ENCODE measurements around the gene PMEPA1. TPM values are rescaled to one million over a fixed set of nuclear protein-coding genes. Genes with fewer than 3 reads are reported as not detected.

Gene PMEPA1
- total and polyA plus RNA-seq, 4 donors: 0.61 to 1.5 (median 1.1) TPM

DNA sequence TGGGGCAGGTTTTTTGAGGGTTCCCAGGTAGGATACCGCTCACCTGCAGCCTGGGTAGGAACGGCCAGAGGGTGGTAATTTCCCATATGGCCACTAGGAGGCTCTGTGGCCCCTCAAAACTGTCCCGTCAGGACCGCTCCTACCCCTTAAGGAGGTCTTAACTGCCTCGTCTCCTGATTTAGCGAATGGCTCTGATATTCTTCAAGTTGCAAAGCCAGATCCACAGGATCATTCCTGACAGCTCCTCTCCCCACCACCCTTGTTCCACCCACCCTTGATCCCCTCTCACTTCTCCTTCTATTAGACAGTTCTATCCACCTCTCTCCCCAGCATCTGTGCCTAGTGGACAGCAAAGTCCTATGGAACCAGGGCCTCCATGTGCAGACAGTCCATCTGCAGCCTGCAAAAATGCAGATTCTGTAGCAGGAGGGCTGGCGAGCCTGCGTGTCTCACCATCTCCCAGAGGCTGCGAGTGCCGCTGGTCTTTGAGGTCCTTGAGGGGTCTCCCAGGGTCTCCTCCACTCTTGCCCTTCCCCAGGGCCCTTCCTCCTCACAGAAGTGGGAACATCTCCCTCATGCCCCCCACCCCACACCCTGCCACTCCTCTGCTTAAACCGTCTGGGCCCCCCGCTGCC, 55.3 kb downstream of the PMEPA1 start (continued):
- TF ChIP-seq REST (IDR thresholded peaks at IDR 0.05) (no peak), RXRA (IDR thresholded peaks at IDR 0.05) (no peak), TAF1 (conservative IDR thresholded peaks at IDR 0.05) (no peak)
- TF ChIP-seq, protein P1, sequence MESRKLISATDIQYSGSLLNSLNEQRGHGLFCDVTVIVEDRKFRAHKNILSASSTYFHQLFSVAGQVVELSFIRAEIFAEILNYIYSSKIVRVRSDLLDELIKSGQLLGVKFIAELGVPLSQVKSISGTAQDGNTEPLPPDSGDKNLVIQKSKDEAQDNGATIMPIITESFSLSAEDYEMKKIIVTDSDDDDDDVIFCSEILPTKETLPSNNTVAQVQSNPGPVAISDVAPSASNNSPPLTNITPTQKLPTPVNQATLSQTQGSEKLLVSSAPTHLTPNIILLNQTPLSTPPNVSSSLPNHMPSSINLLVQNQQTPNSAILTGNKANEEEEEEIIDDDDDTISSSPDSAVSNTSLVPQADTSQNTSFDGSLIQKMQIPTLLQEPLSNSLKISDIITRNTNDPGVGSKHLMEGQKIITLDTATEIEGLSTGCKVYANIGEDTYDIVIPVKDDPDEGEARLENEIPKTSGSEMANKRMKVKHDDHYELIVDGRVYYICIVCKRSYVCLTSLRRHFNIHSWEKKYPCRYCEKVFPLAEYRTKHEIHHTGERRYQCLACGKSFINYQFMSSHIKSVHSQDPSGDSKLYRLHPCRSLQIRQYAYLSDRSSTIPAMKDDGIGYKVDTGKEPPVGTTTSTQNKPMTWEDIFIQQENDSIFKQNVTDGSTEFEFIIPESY (IDR thresholded peaks at IDR 0.05): no peak

DNA sequence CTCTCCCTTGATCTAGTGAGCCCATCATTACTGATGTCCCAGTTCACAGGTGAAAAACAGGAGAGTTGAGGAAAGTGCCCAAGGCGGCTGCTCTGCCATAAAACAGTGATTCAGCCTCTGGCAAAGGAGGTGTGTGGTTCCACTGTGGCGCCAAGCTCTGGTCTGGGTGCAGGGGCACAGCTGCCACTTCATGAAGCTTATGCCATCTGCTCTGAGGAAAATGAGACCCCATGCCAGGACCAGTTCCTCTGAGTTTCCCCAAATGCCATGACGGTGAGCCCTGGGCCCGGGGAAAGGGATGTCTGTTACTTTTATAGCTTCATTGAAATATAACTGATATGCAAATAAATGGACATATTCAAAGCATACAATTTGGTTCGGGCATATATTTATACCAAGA, 55.9 kb downstream of the PMEPA1 start:
- TF ChIP-seq TAF1 (conservative IDR thresholded peaks at IDR 0.05) (no peak), RAD21 (IDR thresholded peaks at IDR 0.05) (no peak), HNF4G (IDR thresholded peaks at IDR 0.05) (no peak), YY1 (IDR thresholded peaks at IDR 0.05) (no peak), SP1 (IDR thresholded peaks at IDR 0.05) (no peak), HNF4A (conservative IDR thresholded peaks at IDR 0.05) (no peak), EGR1 (IDR thresholded peaks at IDR 0.05; ENCODE audit: low read depth in 2 of 2) (no peak), NR2F2 (IDR thresholded peaks at IDR 0.05) (no peak), FOXA1 (IDR thresholded peaks at IDR 0.05) (no peak), RXRA (IDR thresholded peaks at IDR 0.05) (no peak), REST (IDR thresholded peaks at IDR 0.05) (no peak), ATF3 (IDR thresholded peaks at IDR 0.05) (no peak), GABPA (IDR thresholded peaks at IDR 0.05 in 1 of 2, conservative IDR thresholded peaks at IDR 0.05 in 1 of 2) (no peak), FOXA2 (IDR thresholded peaks at IDR 0.05) (no peak), JUND (IDR thresholded peaks at IDR 0.05) (no peak)
- TF ChIP-seq, protein P1 (IDR thresholded peaks at IDR 0.05): no peak
- TF ChIP-seq, protein P2, sequence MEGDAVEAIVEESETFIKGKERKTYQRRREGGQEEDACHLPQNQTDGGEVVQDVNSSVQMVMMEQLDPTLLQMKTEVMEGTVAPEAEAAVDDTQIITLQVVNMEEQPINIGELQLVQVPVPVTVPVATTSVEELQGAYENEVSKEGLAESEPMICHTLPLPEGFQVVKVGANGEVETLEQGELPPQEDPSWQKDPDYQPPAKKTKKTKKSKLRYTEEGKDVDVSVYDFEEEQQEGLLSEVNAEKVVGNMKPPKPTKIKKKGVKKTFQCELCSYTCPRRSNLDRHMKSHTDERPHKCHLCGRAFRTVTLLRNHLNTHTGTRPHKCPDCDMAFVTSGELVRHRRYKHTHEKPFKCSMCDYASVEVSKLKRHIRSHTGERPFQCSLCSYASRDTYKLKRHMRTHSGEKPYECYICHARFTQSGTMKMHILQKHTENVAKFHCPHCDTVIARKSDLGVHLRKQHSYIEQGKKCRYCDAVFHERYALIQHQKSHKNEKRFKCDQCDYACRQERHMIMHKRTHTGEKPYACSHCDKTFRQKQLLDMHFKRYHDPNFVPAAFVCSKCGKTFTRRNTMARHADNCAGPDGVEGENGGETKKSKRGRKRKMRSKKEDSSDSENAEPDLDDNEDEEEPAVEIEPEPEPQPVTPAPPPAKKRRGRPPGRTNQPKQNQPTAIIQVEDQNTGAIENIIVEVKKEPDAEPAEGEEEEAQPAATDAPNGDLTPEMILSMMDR (IDR thresholded peaks at IDR 0.05; ENCODE audit: low read depth, low read length, missing input control): no peak
- Histone ChIP-seq H3K27me3 (ENCODE audit: control insufficient read depth in 4 of 4, insufficient read depth in 4 of 4, low read length in 3 of 4) (peaks cover 0 to 5% (median 0%) of the 10 kb centered on the region in 4 donors), H3K4me3 (ENCODE audit: low read depth in 1 of 3, low read length in 3 of 3) (no peak overlapping the region), H3K9me3 (ENCODE audit: control insufficient read depth in 4 of 4, low read length in 3 of 4) (no peaks in the 10 kb centered on the region), H3K4me1 (ENCODE audit: control insufficient read depth in 4 of 4, insufficient read depth in 4 of 4, low read length in 3 of 4) (no peaks in the 10 kb centered on the region), H3K27ac (ENCODE audit: low read depth in 1 of 2, low read length in 2 of 2) (no peak overlapping the region), H3K9ac (ENCODE audit: low read depth in 1 of 2, low read length in 2 of 2) (no peak overlapping the region), H3K36me3 (ENCODE audit: control insufficient read depth in 4 of 4, insufficient read depth in 3 of 4, low read depth in 1 of 4, low read length in 3 of 4) (no peaks in the 10 kb centered on the region)
- DNase-seq (ENCODE audit: low spot score): peak; percentile 28
- WGBS: 60% methylated on average over 5 of the region's 5 CpGs
